ENCODE results near the gene SULF2. TPM values are rescaled to one million over a fixed set of nuclear protein-coding genes. Genes with fewer than 3 reads are reported as not detected.

Gene SULF2
- total and polyA plus RNA-seq, 5 donors, result 25.4 to 59.1 (median 47.6) TPM

DNA sequence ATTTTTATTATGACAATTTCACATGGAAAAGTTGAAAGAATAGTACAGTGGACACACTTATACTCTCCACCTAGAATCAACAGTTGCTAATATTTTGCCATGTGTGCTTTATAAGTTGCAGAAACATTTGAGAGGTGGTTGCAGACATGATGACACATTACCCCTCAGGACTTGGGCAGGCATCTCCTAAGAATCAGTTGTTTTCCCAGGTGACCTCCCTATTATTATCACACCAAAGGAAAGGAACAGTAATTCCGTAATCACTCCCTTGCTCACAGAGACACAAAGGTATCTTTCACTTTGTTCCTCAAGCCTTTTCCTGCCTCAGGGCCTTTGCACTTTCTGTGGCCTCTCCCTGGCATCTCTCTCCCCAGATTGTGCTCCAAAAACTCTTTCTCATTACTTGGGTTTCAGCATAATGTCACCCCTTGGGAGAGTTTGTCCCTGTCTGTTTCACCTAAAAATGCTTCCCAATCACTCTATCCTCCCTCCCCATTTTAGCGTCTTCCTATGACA is 5.9 kb upstream of the SULF2 start:
- Histone ChIP-seq H3K4me1 (ENCODE audit: control insufficient read depth, insufficient read depth, low read length) (peaks cover 2% of the 10 kb centered on the region), H3K27ac (ENCODE audit: low read length) (no peak overlapping the region), H3K9me3 (ENCODE audit: control insufficient read depth, low read length) (no peaks in the 10 kb centered on the region), H3K27me3 (ENCODE audit: control insufficient read depth, insufficient read depth) (no peaks in the 10 kb centered on the region), H3K4me3 (ENCODE audit: low read length) (no peak overlapping the region)
- DNase-seq (no peak), ATAC-seq (no peak)
- intact Hi-C loops (cut with DNase I), result no loop called here
- 96% methylated on average over 2 of the region's 2 CpGs for WGBS

DNA sequence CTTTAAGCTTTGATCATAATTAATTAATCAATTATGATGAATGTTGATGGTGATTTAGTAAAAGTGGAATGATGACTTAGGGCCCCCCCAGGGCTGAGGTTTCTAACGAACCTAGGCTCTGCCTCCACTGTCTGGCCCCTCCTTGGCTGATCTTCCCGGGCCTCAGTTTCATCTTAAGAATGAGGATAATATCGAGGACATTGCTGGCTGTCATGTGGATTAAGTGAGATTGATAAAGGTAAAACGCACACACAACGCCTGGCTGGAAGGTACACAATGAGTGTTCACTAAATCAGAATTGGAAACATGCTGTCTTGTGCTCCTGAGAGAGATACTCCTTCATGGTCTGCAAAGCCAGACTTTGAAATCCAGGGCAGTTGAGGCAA is 5.3 kb upstream of the SULF2 start:
- peaks cover 2% of the 10 kb centered on the region for H3K4me1 ChIP-seq (ENCODE audit: control insufficient read depth, insufficient read depth, low read length)
- WGBS, result 75% methylated on average over 5 of the region's 5 CpGs
- intact Hi-C loops (cut with DNase I), result no loop called here

DNA sequence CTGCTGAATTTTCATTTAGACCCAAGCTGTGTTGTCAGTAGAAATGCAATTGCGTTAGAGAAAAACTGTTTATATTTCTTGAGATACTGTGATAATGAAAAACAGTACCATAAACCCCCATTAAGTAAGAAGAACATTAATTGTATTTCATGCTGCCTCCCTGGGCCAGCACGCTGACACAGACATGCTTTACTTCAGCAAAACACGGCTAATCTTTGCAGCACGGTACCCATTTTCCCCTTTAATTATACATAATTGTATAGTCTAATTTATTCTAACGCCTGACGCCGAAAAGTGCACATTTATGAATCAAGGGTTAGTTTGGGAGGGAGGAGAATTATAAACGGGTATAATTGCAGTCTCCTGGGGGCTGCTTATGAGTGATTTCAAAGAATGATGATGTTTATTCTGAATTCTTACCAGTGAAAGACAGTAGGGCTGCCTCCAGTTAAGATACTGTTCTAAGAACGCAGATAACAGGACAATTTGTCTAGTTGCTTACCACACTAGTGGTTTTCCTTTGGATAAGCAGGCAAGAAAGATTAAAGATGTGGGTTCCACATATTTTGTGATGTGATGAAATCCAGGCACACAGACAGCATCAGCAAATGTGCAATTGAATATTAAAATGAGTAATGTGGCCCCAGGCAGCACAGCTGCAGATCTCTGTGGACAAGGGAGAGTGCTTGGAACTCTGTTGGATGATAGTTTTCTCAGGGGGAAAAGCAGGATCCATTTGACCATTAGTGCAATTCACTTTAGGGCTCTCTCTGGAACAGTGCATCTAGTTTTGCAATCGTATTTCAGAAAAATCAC is 4.7 kb upstream of the SULF2 start:
- intact Hi-C loops (cut with DNase I), result loop anchor here in 2 of 4 donors (5.0 to 10.0 kb wide), 2 partner anchors 115 to 832 kb away; no protein-coding TSS in a partner anchor
- DNase-seq, result no peak
- H3K27ac ChIP-seq (ENCODE audit: low read length), result no peak overlapping the region
- no peaks in the 10 kb centered on the region for H3K27me3 ChIP-seq (ENCODE audit: control insufficient read depth, insufficient read depth)
- H3K4me1 ChIP-seq (ENCODE audit: control insufficient read depth, insufficient read depth, low read length), result peaks cover 2% of the 10 kb centered on the region
- no peaks in the 10 kb centered on the region for H3K9me3 ChIP-seq (ENCODE audit: control insufficient read depth, low read length)
- ATAC-seq, result no peak
- H3K4me3 ChIP-seq (ENCODE audit: low read length), result no peak overlapping the region
- 68% methylated on average over 10 of the region's 10 CpGs for WGBS

More for the DNA sequence above, 5.3 kb upstream of the SULF2 start:
- no peaks in the 10 kb centered on the region for H3K27me3 ChIP-seq (ENCODE audit: control insufficient read depth, insufficient read depth)
- ATAC-seq, result no peak
- no peak for DNase-seq
- no peak overlapping the region for H3K27ac ChIP-seq (ENCODE audit: low read length)
- H3K9me3 ChIP-seq (ENCODE audit: control insufficient read depth, low read length), result no peaks in the 10 kb centered on the region
- H3K4me3 ChIP-seq (ENCODE audit: low read length), result no peak overlapping the region

DNA sequence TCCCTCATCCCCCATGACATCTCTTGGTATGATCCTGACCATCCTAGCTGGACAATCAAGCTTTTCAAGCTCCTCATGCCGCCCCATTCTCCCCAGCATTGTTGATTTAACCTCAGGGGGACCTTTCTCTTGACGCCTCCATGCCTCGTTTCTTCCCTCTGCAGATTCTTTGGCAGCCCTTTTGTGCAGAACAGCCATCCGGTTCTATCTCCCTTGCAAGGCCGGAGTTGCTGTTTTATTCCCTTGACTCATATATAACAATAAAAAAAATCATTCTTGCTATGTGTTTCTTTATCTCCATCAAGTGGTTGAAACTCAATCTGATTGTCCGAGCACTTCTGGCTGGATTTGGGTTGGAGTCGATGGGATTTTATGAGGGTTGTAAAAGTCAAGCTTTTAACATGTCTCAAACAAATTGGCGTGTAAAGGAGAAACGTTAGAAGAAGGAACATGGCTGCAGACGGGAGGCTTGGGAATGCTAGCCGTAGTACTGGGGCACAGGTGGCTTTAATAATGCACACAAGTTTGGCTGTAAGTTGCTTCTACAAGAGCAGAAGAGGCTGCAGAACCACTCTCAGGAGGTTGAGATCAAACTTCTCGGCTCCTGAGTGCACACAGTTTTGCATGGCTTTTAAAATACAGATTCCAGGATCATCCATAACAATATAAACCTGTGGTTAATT is 3.9 kb upstream of the SULF2 start:
- peaks cover 4% of the 10 kb centered on the region for H3K4me1 ChIP-seq (ENCODE audit: control insufficient read depth, insufficient read depth, low read length)
- no peak overlapping the region for H3K27ac ChIP-seq (ENCODE audit: low read length)
- H3K9me3 ChIP-seq (ENCODE audit: control insufficient read depth, low read length), result no peaks in the 10 kb centered on the region
- 74% methylated on average over 12 of the region's 12 CpGs for WGBS
- DNase-seq (no peak), ATAC-seq (no peak)
- intact Hi-C loops (cut with DNase I), result loop anchor here in 2 of 4 donors (5.0 to 10.0 kb wide), 2 partner anchors 114 to 833 kb away; no protein-coding TSS in a partner anchor
- no peak overlapping the region for H3K4me3 ChIP-seq (ENCODE audit: low read length)
- H3K27me3 ChIP-seq (ENCODE audit: control insufficient read depth, insufficient read depth), result no peaks in the 10 kb centered on the region

DNA sequence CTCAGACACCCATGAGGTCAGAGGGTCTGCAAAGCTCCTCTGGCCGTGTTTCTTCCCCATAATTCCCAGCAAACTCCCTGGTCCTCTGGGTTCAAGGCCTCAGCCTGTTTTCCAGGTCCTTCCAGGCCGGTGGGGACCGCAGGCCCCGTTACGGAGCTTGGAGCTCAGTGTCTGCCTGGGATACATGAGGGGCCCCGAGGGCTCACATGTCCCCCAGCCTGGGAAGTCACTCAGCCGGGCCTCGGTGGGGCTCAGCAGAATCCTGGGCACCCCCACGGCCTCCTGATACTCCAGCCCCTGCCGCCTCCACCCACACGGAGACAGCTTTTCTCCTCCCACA is 3.4 kb upstream of the SULF2 start:
- H3K4me3 ChIP-seq (ENCODE audit: low read length), result no peak overlapping the region
- ATAC-seq (no peak), DNase-seq (no peak)
- intact Hi-C loops (cut with DNase I), result loop anchor here in 2 of 4 donors (5.0 to 10.0 kb wide), 2 partner anchors 114 to 834 kb away; no protein-coding TSS in a partner anchor
- H3K27ac ChIP-seq (ENCODE audit: low read length), result no peak overlapping the region
- WGBS, result 85% methylated on average over 11 of the region's 11 CpGs
- peaks cover 4% of the 10 kb centered on the region for H3K4me1 ChIP-seq (ENCODE audit: control insufficient read depth, insufficient read depth, low read length)
- H3K27me3 ChIP-seq (ENCODE audit: control insufficient read depth, insufficient read depth), result no peaks in the 10 kb centered on the region
- no peaks in the 10 kb centered on the region for H3K9me3 ChIP-seq (ENCODE audit: control insufficient read depth, low read length)

DNA sequence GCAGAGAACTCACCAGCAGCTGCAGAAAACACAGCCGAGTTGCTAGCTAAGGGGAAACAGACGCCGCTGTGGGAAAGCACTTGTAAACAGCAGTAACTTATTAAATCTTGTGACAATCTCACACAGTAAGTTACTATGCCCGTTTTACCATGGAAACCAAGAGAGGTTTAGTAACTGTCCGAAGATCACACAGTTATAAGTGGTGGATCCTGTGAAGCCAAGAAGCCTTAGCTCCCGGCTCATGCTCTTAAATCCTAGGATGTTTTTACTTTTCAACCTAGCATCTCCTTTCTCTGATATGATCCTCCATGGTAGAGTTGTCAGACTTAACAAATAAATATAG is 1.5 kb upstream of the SULF2 start:
- Histone ChIP-seq H3K27ac (ENCODE audit: low read length) (no peak overlapping the region), H3K27me3 (ENCODE audit: control insufficient read depth, insufficient read depth) (no peaks in the 10 kb centered on the region), H3K4me1 (ENCODE audit: control insufficient read depth, insufficient read depth, low read length) (peaks cover 3% of the 10 kb centered on the region), H3K9me3 (ENCODE audit: control insufficient read depth, low read length) (no peaks in the 10 kb centered on the region), H3K4me3 (ENCODE audit: low read length) (no peak overlapping the region)
- 20% methylated on average over 6 of the region's 6 CpGs for WGBS
- ATAC-seq (no peak), DNase-seq (no peak)
- intact Hi-C loops (cut with DNase I), result loop anchor here in 3 of 4 donors (2.0 to 10.0 kb wide), 3 partner anchors 112 to 836 kb away; no protein-coding TSS in a partner anchor

DNA sequence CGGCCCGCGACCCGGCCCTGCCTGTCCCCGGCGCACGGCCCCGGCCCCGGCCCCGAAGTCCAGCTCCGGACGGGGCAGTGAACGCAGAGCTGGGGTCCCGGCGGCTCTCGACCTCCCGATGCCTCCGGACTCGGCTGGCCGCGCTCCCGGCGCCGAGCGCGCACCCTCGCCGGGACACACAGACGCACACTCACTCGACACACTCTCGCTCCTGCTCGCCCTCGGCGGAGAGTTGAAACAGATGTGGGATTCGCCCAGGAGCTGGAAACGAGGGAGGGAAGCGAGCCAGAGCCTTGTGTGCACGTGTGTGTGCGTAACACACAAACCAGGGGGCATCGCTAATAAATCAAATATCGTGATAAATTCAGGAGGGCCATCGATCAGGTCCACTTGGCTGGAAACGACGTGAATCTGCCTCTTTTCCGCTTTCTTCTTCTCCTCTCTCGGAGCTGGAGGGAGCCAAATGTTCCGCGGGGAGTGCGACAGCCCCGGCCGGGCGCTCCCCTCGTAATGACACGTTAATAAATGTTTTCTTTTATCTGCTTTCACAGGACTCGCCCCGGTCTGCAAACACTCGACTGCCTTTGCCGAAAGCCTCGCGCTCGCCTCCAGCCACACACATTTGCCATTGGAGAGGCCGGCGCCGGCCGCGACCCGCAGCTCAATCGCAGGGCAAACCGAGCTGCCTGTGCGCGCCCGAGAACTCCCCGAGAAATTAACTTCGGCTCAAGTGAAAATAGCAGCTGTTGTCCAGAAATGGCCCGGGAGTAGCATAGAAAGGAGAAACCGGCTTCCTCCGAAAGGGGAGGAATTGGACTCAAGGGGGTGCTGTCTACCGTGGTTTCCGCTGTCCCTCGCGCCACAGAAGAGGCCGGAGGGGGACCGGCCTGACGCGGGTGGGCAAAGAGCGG is 828 bp upstream of the SULF2 start:
- Histone ChIP-seq H3K27me3 (ENCODE audit: control insufficient read depth, insufficient read depth) (no peaks in the 10 kb centered on the region), H3K27ac (ENCODE audit: low read length) (peak overlapping the region; percentile 13), H3K9me3 (ENCODE audit: control insufficient read depth, low read length) (no peaks in the 10 kb centered on the region), H3K4me3 (ENCODE audit: low read length) (peak overlapping the region; percentile 82), H3K4me1 (ENCODE audit: control insufficient read depth, insufficient read depth, low read length) (peaks cover 5% of the 10 kb centered on the region)
- peak; percentile 81 to 89 for ATAC-seq
- under 1% methylated on average over 86 of the region's 86 CpGs for WGBS
- intact Hi-C loops (cut with DNase I), result loop anchor here in 3 of 4 donors (2.0 to 10.0 kb wide), 3 partner anchors 111 to 836 kb away; no protein-coding TSS in a partner anchor
- peak; percentile 70 to 84 (median 84) for DNase-seq

DNA sequence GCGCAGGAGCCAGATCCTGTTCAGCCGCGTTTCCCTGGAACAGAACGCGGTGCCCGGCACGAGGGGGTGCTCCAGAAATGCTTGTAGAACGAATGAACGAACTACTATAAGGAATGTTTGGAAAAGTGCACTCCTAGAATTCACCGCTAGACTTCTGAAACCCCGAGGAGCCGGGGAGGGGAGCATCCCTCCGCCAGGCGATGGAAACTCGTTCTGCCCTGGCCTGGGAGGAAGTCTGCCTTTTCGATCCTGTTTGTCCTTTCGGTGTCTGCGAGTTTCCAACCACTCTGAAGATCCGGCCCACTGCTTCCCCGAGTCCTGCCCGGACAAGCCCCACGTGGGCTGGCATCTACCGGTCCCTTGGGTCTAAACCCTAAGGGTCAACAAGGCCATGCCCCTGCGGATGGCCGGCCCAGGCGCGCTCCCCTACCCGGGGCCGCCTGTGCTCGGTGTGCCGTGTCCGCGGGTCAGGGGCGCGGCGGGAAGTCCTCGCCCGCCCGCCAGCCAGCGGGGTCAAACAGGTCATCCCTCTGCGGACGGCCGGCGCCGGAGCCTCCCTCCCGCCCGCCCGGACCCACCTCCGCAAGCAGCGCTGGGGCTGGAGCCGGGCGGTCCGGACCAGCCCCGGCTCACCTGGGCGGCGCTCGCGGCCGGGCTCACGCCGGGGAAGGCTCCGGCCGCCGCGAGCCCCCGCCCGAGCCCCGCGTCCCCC is 526 bp downstream of the SULF2 start:
- peak; percentile 68 to 80 (median 75) for DNase-seq
- peak overlapping the region; percentile 82 for H3K4me3 ChIP-seq (ENCODE audit: low read length)
- intact Hi-C loops (cut with DNase I), result loop anchor here in 2 of 4 donors (5.0 to 10.0 kb wide), 2 partner anchors 110 to 838 kb away; no protein-coding TSS in a partner anchor
- H3K9me3 ChIP-seq (ENCODE audit: control insufficient read depth, low read length), result no peaks in the 10 kb centered on the region
- peak; percentile 61 to 83 for ATAC-seq
- H3K27ac ChIP-seq (ENCODE audit: low read length), result peak overlapping the region; percentile 33
- H3K27me3 ChIP-seq (ENCODE audit: control insufficient read depth, insufficient read depth), result no peaks in the 10 kb centered on the region
- WGBS, result under 1% methylated on average over 69 of the region's 69 CpGs
- peaks cover 5% of the 10 kb centered on the region for H3K4me1 ChIP-seq (ENCODE audit: control insufficient read depth, insufficient read depth, low read length)

DNA sequence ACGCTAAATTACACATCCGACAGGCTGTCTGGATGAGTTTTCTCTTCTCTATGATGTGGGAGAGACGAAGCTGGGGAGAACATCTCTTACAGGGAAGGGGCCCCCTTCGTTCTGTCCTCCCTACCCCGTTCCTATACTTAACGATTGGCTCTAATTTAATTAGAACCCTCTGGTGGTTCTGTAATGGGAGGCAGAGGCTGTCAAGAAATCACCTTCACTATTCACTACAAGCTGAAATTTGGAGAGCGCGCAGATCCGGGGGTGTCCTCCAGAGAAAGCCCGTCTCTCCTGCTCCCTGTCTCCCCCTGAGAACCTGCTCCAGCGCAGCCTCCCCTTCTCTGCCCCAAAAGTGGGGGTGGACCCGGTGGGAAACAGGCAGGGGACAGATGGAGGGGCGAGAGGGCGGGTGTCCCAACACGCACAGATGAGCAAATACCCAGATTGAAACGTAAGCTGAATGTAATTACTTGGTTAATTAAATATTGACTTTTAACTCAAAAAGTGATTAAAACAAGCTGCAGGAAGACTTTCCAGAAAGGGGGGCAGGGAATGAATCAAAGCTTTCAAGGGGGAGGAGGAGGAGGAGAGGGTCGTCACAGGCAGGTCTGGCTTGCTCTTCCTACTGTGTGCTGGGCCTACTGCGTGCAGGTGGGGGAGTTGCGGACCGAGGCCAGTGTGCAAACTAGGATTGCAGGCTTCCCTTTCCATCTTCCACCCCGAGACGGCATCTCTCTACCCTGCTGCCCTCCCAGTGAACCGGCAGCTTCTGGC is 1.3 kb downstream of the SULF2 start:
- no peak for ATAC-seq
- intact Hi-C loops (cut with DNase I), result loop anchor here in 1 of 4 donors (10.0 kb wide), 1 partner anchor 109 kb away; no protein-coding TSS in a partner anchor
- Histone ChIP-seq H3K4me3 (ENCODE audit: low read length) (peak overlapping the region; percentile 82), H3K27ac (ENCODE audit: low read length) (no peak overlapping the region), H3K4me1 (ENCODE audit: control insufficient read depth, insufficient read depth, low read length) (peaks cover 5% of the 10 kb centered on the region), H3K27me3 (ENCODE audit: control insufficient read depth, insufficient read depth) (no peaks in the 10 kb centered on the region), H3K9me3 (ENCODE audit: control insufficient read depth, low read length) (no peaks in the 10 kb centered on the region)
- DNase-seq, result no peak
- WGBS, result 52% methylated on average over 23 of the region's 23 CpGs
